ENCODE data around the gene KCNH2. TPM values are rescaled to one million over a fixed set of nuclear protein-coding genes. Genes with fewer than 3 reads are reported as not detected.

The KCNH2 gene
- total RNA-seq, 1 experiment from 2014 or later, result 0.22 TPM

DNA sequence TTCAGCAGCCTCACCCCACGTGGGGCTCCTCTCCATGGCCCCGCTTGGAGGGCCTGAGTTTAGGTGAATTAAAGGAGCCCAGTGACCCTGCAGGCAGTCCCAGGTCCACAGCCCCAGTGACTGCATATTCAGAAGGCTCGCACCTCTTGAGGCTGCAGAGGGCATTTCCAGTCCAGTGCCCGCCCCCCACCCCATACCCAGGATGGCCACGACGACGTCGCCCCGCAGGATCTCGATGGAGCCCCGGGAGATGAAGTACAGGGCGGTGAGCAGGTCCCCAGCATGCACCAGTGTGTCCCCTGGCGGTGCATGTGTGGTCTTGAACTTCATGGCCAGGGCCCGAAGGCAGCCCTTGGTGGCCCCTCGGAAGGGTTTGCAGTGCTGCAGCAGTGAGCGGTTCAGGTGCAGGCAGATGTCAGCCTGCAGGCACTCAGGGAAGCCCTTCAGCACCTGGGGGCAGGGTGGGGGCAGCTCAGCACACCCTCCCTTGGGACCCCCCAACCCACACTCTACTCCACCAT, 28.1 kb downstream of the KCNH2 start:
- no peak overlapping the region for H3K9ac ChIP-seq (ENCODE audit: low read length)
- no peaks in the 10 kb centered on the region for H3K79me2 ChIP-seq (ENCODE audit: low read length)
- H3K4me2 ChIP-seq (ENCODE audit: low read depth, low read length, poor library complexity, severe bottlenecking), result no peak overlapping the region
- DNase-seq, result no peak
- H3K27ac ChIP-seq (ENCODE audit: low read length), result no peak overlapping the region
- no peaks in the 10 kb centered on the region for H3K27me3 ChIP-seq (ENCODE audit: low read length)
- H3K36me3 ChIP-seq (ENCODE audit: insufficient read depth, low read length), result no peaks in the 10 kb centered on the region
- no peaks in the 10 kb centered on the region for H3K9me2 ChIP-seq (replicated peaks; ENCODE audit: insufficient read depth, low read length)
- no peak overlapping the region for H2AFZ ChIP-seq (ENCODE audit: low read length)
- H3K4me1 ChIP-seq (ENCODE audit: low read length), result peaks cover 3% of the 10 kb centered on the region; the same call in 1 of the 2 replicates
- no peaks in the 10 kb centered on the region for H3K9me3 ChIP-seq (ENCODE audit: low read length)
- no peaks in the 10 kb centered on the region for H4K20me1 ChIP-seq (ENCODE audit: insufficient read depth, low read depth, low read length)
- H3K4me3 ChIP-seq (ENCODE audit: low read length), result no peak overlapping the region

DNA sequence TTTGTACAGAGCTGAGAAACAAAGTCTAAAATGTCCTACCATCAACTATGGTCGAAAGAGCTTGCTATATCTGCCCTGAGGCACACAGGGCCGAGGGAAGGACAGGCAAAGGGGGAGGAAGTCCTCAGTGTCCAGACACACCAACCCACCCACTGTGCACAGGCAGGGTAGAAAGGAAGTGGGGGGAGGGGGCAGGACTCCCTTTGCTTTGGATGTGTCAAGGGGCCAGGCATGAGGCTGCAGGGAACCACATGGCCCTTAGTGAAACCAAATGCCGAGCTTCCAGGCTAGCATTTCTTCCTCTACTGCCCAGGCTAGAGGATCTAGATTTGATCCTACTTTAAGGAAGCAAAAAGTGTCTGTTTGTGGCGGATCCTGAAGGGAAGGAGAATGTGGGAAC, 28.6 kb downstream of the KCNH2 start:
- no peaks in the 10 kb centered on the region for H3K9me3 ChIP-seq (ENCODE audit: low read length)
- no peak overlapping the region for H3K27ac ChIP-seq (ENCODE audit: low read length)
- no peak for DNase-seq
- no peak overlapping the region for H2AFZ ChIP-seq (ENCODE audit: low read length)
- H3K4me1 ChIP-seq (ENCODE audit: low read length), result peaks cover 5% of the 10 kb centered on the region; the same call in 1 of the 2 replicates
- H3K9me2 ChIP-seq (replicated peaks; ENCODE audit: insufficient read depth, low read length), result no peaks in the 10 kb centered on the region
- H3K9ac ChIP-seq (ENCODE audit: low read length), result no peak overlapping the region
- no peaks in the 10 kb centered on the region for H4K20me1 ChIP-seq (ENCODE audit: insufficient read depth, low read depth, low read length)
- H3K4me3 ChIP-seq (ENCODE audit: low read length), result no peak overlapping the region
- no peak overlapping the region for H3K4me2 ChIP-seq (ENCODE audit: low read depth, low read length, poor library complexity, severe bottlenecking)
- H3K27me3 ChIP-seq (ENCODE audit: low read length), result no peaks in the 10 kb centered on the region
- no peaks in the 10 kb centered on the region for H3K36me3 ChIP-seq (ENCODE audit: insufficient read depth, low read length)
- no peaks in the 10 kb centered on the region for H3K79me2 ChIP-seq (ENCODE audit: low read length)

DNA sequence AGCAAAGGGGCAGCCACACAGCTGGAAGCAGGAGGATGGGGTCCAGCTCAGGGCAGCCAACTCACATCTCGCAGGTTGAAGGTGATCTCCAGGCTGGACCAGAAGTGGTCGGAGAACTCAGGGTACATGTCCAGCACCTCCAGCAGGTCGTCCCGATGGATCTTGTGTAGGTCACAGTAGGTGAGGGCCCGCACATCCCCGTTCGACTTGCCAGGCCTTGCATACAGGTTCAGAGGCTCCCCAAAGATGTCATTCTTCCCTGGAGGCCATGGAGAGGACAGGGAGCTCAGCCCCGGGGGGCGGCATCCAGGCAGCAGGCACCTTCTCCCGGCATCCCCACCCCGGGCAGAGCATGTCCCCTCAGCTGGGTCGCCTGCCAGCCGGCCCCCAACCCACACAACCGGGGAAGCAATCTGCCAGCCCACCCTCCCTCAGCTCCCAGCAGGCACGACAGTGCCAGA, 29.3 kb downstream of the KCNH2 start:
- Histone ChIP-seq H3K9ac (ENCODE audit: low read length) (no peak overlapping the region), H3K9me3 (ENCODE audit: low read length) (no peaks in the 10 kb centered on the region), H3K79me2 (ENCODE audit: low read length) (no peaks in the 10 kb centered on the region), H3K4me3 (ENCODE audit: low read length) (no peak overlapping the region), H3K36me3 (ENCODE audit: insufficient read depth, low read length) (no peaks in the 10 kb centered on the region), H3K9me2 (replicated peaks; ENCODE audit: insufficient read depth, low read length) (no peaks in the 10 kb centered on the region), H4K20me1 (ENCODE audit: insufficient read depth, low read depth, low read length) (no peaks in the 10 kb centered on the region), H3K4me2 (ENCODE audit: low read depth, low read length, poor library complexity, severe bottlenecking) (no peak overlapping the region), H2AFZ (ENCODE audit: low read length) (no peak overlapping the region), H3K27me3 (ENCODE audit: low read length) (no peaks in the 10 kb centered on the region), H3K27ac (ENCODE audit: low read length) (no peak overlapping the region), H3K4me1 (ENCODE audit: low read length) (peaks cover 5% of the 10 kb centered on the region; the same call in 1 of the 2 replicates)
- DNase-seq, result no peak

DNA sequence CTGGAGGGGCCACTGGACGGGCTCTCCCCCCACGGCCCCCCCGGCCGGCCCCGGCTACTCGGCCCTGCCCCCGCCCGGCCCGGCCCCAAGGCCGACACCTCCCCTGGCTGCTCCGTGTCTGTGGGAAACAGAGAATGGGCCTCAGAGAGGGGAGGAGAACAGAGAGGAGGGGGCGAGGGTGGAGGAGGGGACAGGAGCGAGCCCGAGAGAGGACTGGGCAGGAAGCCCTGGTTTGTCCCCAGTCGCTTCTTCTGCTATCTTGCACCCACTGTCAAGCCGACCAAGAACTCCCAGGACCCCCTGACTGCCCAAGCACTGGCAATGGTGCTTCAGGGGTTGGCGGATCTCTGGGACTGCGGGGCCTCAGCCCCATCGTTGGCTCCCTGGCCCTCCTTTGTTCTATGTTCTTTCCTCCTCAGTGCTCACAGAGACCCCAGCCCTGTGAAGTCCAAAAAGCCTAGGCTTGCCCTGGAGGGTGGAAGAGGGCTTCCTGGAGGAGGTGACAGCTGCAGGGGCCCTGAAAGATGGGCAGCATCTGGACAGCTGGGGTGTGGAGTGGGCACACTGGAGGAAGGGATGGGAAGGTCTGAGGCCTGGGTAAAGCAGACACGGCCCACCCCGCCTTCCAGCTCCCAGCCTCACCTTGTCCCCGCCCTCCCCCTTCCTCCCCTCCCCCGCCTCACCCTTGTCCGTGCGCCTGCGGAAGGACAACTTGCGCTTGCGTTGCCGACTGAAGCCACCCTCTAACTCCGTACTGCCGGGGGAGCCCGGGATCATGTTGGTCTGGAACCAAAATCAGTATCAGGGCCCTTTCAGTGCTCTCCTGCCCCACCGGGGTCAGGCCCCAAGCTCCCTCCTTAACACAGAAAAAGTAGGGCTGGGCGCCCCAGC, 30.1 kb downstream of the KCNH2 start:
- Histone ChIP-seq H3K9ac (ENCODE audit: low read length) (no peak overlapping the region), H3K36me3 (ENCODE audit: insufficient read depth, low read length) (no peaks in the 10 kb centered on the region), H3K4me2 (ENCODE audit: low read depth, low read length, poor library complexity, severe bottlenecking) (no peak overlapping the region), H3K27me3 (ENCODE audit: low read length) (no peaks in the 10 kb centered on the region), H3K4me1 (ENCODE audit: low read length) (peaks cover 5% of the 10 kb centered on the region; the same call in 1 of the 2 replicates), H3K79me2 (ENCODE audit: low read length) (no peaks in the 10 kb centered on the region), H2AFZ (ENCODE audit: low read length) (no peak overlapping the region), H3K27ac (ENCODE audit: low read length) (no peak overlapping the region), H3K9me2 (replicated peaks; ENCODE audit: insufficient read depth, low read length) (no peaks in the 10 kb centered on the region), H3K4me3 (ENCODE audit: low read length) (no peak overlapping the region), H4K20me1 (ENCODE audit: insufficient read depth, low read depth, low read length) (no peaks in the 10 kb centered on the region), H3K9me3 (ENCODE audit: low read length) (no peaks in the 10 kb centered on the region)
- DNase-seq, result no peak

DNA sequence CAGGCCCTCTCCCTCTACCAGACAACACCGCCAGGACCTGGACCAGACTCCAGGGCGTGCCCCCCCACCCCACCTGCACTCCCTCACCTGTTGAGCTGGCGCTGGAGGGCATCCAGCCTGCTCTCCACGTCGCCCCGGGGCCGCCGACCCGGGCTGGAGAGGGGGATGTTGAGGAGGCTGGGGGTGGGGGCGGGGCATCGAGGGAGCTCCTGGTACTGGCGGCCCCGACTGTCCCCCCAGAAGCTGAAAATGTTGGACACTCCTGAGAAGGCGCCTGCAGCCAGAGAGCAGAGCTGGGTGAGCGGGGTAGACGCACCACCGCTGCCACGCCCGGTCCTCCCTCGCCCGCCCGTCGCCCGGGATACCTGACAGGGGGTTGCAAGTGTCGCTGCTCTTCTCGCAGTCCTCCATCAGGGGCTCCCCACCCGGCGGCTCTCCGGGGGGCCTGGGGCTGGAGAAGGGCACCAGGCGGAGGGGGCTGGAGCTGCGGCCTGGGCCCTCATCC, 30.8 kb downstream of the KCNH2 start:
- no peaks in the 10 kb centered on the region for H4K20me1 ChIP-seq (ENCODE audit: insufficient read depth, low read depth, low read length)

DNA sequence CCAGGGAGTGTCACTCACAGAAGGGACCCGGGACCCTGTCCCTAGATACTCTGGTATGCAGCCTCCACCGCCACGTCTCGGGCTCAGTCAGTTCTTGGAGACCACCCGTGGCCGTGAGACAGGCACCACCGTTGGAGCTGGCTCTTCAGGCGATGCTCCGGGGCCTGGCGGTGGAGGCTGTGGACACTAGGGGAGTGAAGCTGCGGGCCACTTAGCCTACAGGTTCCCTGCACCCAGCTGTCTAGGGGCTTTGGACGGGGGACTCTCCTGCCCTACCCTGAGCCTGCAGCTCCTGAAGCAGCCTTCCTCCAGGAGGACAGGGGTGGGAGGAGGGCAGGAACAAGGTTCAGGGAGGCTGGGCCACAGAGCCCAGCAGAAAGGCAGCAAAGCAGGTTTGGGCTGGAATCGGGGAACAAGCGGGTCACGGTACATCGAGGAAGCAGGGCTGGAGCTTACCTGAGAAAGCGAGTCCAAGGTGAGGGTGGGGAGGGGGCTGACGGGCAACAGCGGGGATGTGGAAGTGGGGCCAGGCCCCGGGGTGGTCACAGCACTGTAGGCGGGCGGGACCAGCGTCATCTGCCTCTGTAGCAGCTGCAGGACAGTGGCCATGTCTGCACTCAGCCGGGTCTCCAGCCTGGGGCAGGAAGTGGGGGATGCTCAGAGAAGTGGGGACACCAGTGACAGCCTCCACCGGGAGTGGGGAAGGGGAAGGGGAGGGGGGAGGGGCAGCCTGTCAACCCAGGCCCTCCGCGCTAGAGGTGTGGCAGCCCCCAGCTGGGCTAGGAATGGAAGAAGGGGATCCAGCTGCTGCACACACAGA, 31.5 kb downstream of the KCNH2 start:
- no peak overlapping the region for H3K9ac ChIP-seq (ENCODE audit: low read length)

More for the DNA sequence above, 30.8 kb downstream of the KCNH2 start:
- Histone ChIP-seq H3K36me3 (ENCODE audit: insufficient read depth, low read length) (no peaks in the 10 kb centered on the region), H3K9me3 (ENCODE audit: low read length) (no peaks in the 10 kb centered on the region), H3K27me3 (ENCODE audit: low read length) (no peaks in the 10 kb centered on the region), H3K4me1 (ENCODE audit: low read length) (peaks cover 5% of the 10 kb centered on the region; the same call in 1 of the 2 replicates), H2AFZ (ENCODE audit: low read length) (no peak overlapping the region), H3K4me3 (ENCODE audit: low read length) (no peak overlapping the region), H3K4me2 (ENCODE audit: low read depth, low read length, poor library complexity, severe bottlenecking) (no peak overlapping the region), H3K79me2 (ENCODE audit: low read length) (no peaks in the 10 kb centered on the region), H3K9me2 (replicated peaks; ENCODE audit: insufficient read depth, low read length) (no peaks in the 10 kb centered on the region), H3K9ac (ENCODE audit: low read length) (no peak overlapping the region), H3K27ac (ENCODE audit: low read length) (no peak overlapping the region)
- DNase-seq, result no peak

DNA sequence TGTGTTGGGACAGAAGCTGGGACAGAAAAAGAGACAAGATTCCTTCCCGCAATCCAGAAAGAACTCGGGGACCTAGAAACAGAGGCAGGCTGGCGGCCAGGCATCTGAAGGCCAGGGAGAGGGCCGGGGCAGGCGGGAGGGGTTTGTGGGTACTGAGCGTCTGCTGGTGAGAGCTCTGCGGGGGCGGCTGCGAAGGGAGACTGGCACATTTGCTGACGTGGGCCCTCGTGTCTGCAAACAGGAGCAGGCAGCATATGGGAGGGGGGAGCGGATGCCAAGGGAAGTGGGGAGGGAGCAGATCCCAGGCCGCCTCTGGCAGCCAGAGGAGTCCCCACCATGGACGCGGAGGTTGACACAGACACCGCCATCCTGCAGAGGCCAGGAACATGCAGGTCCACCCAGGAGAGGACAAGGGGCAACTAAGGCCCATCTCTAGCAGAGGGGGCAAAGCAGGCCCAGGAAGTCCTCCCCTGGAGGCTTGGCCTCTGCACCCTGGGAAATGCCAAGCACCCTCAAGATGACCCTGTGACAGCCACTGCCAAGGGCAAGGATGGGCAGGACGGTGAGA, 32.2 kb downstream of the KCNH2 start:
- Histone ChIP-seq H2AFZ (ENCODE audit: low read length) (no peak overlapping the region), H3K4me2 (ENCODE audit: low read depth, low read length, poor library complexity, severe bottlenecking) (no peak overlapping the region), H4K20me1 (ENCODE audit: insufficient read depth, low read depth, low read length) (no peaks in the 10 kb centered on the region), H3K79me2 (ENCODE audit: low read length) (no peaks in the 10 kb centered on the region), H3K4me3 (ENCODE audit: low read length) (no peak overlapping the region), H3K4me1 (ENCODE audit: low read length) (peaks cover 5% of the 10 kb centered on the region; the same call in 1 of the 2 replicates), H3K9me3 (ENCODE audit: low read length) (no peaks in the 10 kb centered on the region), H3K9me2 (replicated peaks; ENCODE audit: insufficient read depth, low read length) (no peaks in the 10 kb centered on the region), H3K9ac (ENCODE audit: low read length) (no peak overlapping the region), H3K36me3 (ENCODE audit: insufficient read depth, low read length) (no peaks in the 10 kb centered on the region), H3K27ac (ENCODE audit: low read length) (no peak overlapping the region), H3K27me3 (ENCODE audit: low read length) (no peaks in the 10 kb centered on the region)
- DNase-seq, result no peak

More for the DNA sequence above, 31.5 kb downstream of the KCNH2 start:
- Histone ChIP-seq H3K27me3 (ENCODE audit: low read length) (no peaks in the 10 kb centered on the region), H4K20me1 (ENCODE audit: insufficient read depth, low read depth, low read length) (no peaks in the 10 kb centered on the region), H2AFZ (ENCODE audit: low read length) (no peak overlapping the region), H3K27ac (ENCODE audit: low read length) (no peak overlapping the region), H3K36me3 (ENCODE audit: insufficient read depth, low read length) (no peaks in the 10 kb centered on the region), H3K79me2 (ENCODE audit: low read length) (no peaks in the 10 kb centered on the region), H3K4me2 (ENCODE audit: low read depth, low read length, poor library complexity, severe bottlenecking) (no peak overlapping the region), H3K4me1 (ENCODE audit: low read length) (peaks cover 5% of the 10 kb centered on the region; the same call in 1 of the 2 replicates), H3K9me3 (ENCODE audit: low read length) (no peaks in the 10 kb centered on the region), H3K4me3 (ENCODE audit: low read length) (no peak overlapping the region), H3K9me2 (replicated peaks; ENCODE audit: insufficient read depth, low read length) (no peaks in the 10 kb centered on the region)
- no peak for DNase-seq
